HEK293 (cell line): ENCODE results near the gene NOL3.

Experiments
- BCL11A ChIP-seq: fragments of 450-650 bp; formaldehyde crosslinking; IDR thresholded peaks from 2 replicates; pipeline ENCODE4 v1.5.1; 2016; ENCODE audit warnings: low read depth, missing biosample characterization, missing genetic modification characterization
- TCF7L2 ChIP-seq: IDR thresholded peaks from 2 replicates; pipeline ENCODE4 v1.6.1; 2011; ENCODE audit warnings: low read depth, mild to moderate bottlenecking, inconsistent platforms, low read length, moderate library complexity, borderline replicate concordance
- ZNF138 ChIP-seq: fragments of 450-650 bp; formaldehyde crosslinking; IDR thresholded peaks from 2 replicates; pipeline ENCODE4 v1.5.1; 2016; ENCODE audit warnings: missing biosample characterization, missing genetic modification characterization, borderline replicate concordance
- ZNF335 ChIP-seq: fragments of 450-650 bp; formaldehyde crosslinking; conservative IDR thresholded peaks from 2 replicates; pipeline ENCODE4 v1.5.1; 2016; ENCODE audit warnings: missing biosample characterization, missing genetic modification characterization
- ZNF521 ChIP-seq: fragments of 450-650 bp; formaldehyde crosslinking; IDR thresholded peaks from 2 replicates; pipeline ENCODE4 v1.5.1; 2017; ENCODE audit warnings: missing biosample characterization, mild to moderate bottlenecking, missing genetic modification characterization
- ZNF677 ChIP-seq: fragments of 450-650 bp; IDR thresholded peaks from 2 replicates; pipeline ENCODE4 v1.5.0; 2018; ENCODE audit warnings: missing biosample characterization, mild to moderate bottlenecking, missing genetic modification characterization, moderate library complexity
- TF ChIP-seq, protein P1 (sequence below): fragments of 450-650 bp; formaldehyde crosslinking; IDR thresholded peaks from 2 replicates; pipeline ENCODE4 v1.5.1; 2017; ENCODE audit warnings: missing biosample characterization, missing genetic modification characterization
- TF ChIP-seq, protein P2 (sequence below): fragments of 450-650 bp; formaldehyde crosslinking; IDR thresholded peaks from 2 replicates; pipeline ENCODE4 v1.5.1; 2017; ENCODE audit warnings: missing biosample characterization, missing genetic modification characterization
- TF ChIP-seq, protein P3 (sequence below): fragments of 450-650 bp; formaldehyde crosslinking; IDR thresholded peaks from 2 replicates; pipeline ENCODE4 v1.5.1; 2016; ENCODE audit warnings: missing biosample characterization, missing genetic modification characterization

DNA sequence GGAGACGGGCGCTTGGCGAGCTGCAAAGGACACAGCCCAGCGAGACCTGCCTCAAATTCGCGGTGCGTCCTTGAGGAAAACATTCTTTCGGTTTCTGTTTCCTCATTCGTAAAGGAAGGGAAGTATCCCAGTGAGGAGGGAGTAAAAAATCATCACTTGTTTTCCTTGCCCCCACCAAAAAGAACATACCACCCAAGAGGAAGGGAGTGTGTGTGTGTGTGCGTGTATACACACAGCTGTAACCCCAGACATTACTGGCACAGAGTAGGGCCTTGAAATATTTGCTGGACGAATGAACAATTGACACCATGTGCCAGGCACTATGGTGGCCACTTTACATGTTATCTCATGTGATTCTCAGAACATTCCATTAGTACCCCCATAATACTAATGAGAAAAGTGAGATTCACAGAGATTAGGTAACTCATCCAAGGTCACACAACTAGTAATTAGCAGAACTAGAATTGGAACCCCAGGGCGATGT, 15.4 kb downstream of the NOL3 start:
- no peak for TF ChIP-seq TCF7L2
- TF ChIP-seq, protein P1, sequence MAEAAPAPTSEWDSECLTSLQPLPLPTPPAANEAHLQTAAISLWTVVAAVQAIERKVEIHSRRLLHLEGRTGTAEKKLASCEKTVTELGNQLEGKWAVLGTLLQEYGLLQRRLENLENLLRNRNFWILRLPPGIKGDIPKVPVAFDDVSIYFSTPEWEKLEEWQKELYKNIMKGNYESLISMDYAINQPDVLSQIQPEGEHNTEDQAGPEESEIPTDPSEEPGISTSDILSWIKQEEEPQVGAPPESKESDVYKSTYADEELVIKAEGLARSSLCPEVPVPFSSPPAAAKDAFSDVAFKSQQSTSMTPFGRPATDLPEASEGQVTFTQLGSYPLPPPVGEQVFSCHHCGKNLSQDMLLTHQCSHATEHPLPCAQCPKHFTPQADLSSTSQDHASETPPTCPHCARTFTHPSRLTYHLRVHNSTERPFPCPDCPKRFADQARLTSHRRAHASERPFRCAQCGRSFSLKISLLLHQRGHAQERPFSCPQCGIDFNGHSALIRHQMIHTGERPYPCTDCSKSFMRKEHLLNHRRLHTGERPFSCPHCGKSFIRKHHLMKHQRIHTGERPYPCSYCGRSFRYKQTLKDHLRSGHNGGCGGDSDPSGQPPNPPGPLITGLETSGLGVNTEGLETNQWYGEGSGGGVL: no peak
- TF ChIP-seq, protein P2, sequence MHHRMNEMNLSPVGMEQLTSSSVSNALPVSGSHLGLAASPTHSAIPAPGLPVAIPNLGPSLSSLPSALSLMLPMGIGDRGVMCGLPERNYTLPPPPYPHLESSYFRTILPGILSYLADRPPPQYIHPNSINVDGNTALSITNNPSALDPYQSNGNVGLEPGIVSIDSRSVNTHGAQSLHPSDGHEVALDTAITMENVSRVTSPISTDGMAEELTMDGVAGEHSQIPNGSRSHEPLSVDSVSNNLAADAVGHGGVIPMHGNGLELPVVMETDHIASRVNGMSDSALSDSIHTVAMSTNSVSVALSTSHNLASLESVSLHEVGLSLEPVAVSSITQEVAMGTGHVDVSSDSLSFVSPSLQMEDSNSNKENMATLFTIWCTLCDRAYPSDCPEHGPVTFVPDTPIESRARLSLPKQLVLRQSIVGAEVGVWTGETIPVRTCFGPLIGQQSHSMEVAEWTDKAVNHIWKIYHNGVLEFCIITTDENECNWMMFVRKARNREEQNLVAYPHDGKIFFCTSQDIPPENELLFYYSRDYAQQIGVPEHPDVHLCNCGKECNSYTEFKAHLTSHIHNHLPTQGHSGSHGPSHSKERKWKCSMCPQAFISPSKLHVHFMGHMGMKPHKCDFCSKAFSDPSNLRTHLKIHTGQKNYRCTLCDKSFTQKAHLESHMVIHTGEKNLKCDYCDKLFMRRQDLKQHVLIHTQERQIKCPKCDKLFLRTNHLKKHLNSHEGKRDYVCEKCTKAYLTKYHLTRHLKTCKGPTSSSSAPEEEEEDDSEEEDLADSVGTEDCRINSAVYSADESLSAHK (tag by site-specific recombination): no peak
- peak; percentile 9; the same call in 1 of the 2 replicates for TF ChIP-seq ZNF335 (tag by site-specific recombination)
- TF ChIP-seq ZNF677 (tag by site-specific recombination): no peak
- TF ChIP-seq ZNF521 (tag by site-specific recombination): no peak
- TF ChIP-seq, protein P3, sequence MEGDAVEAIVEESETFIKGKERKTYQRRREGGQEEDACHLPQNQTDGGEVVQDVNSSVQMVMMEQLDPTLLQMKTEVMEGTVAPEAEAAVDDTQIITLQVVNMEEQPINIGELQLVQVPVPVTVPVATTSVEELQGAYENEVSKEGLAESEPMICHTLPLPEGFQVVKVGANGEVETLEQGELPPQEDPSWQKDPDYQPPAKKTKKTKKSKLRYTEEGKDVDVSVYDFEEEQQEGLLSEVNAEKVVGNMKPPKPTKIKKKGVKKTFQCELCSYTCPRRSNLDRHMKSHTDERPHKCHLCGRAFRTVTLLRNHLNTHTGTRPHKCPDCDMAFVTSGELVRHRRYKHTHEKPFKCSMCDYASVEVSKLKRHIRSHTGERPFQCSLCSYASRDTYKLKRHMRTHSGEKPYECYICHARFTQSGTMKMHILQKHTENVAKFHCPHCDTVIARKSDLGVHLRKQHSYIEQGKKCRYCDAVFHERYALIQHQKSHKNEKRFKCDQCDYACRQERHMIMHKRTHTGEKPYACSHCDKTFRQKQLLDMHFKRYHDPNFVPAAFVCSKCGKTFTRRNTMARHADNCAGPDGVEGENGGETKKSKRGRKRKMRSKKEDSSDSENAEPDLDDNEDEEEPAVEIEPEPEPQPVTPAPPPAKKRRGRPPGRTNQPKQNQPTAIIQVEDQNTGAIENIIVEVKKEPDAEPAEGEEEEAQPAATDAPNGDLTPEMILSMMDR: no peak
- no peak for TF ChIP-seq BCL11A (tag by site-specific recombination)
- no peak for TF ChIP-seq ZNF138
